DMS79 (cell line): ENCODE data around the gene MYO7A.

Experiments used
- DNase-seq: peaks from one replicate; lab custom pipeline; 2025; lab: John Stamatoyannopoulos, UW

MYO7A gene

DNA sequence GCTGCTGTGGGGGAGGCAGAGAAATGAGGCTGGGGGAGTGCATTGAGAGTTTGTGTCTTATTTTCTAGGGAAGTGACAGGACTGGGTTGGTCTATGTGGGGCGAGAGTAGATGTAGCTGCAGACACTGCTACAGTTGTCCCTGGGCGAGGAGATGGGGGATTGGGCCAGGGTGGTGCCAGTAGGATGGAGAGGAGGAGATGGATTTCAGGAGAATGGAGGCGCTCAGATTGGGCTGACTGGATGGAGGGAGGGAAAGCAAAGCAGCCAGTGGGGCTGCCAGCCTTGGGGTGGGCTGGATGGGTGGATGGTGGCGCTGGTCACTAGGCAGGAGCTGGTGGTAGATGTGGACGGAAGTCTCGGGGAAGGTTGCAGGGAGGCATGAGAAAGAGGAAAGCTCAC lies 16.1 kb upstream of the MYO7A start:
- no peak for DNase-seq

- no peak for DNase-seq
Observed at GRCh38 chr11:77112641-77113381, 15.2 kb upstream of the MYO7A start.

- DNase-seq, result no peak
Observed at GRCh38 chr11:77113382-77114088, 14.5 kb upstream of the MYO7A start.

GRCh38 chr11:77114089-77114463 lies 14.0 kb upstream of the MYO7A start:
- DNase-seq, result no peak

DNA sequence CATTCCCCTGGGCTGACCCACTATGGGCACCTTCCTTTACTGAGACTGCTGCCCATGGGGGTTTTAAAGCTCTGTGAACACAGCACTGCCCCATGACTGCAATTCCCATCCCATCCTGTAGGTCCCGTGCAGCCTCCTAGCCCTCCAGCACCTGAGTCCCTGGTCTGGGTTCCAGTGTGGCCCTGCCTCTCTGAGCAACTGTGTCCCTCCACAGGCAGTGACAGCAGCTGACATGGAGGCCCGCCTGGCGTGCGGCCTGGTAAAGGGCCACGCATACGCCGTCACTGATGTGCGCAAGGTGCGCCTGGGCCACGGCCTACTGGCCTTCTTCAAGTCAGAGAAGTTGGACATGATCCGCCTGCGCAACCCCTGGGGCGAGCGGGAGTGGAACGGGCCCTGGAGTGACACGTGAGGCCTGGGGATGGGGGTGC lies 12.8 kb upstream of the MYO7A start:
- no peak for DNase-seq

- no peak for DNase-seq
Observed at GRCh38 chr11:77115956-77116355, 12.1 kb upstream of the MYO7A start.

- no peak for DNase-seq
Observed at GRCh38 chr11:77117492-77117891, 10.6 kb upstream of the MYO7A start.

GRCh38 chr11:77118086-77118485 lies 10.0 kb upstream of the MYO7A start:
- DNase-seq, result no peak

GRCh38 chr11:77118971-77119370 lies 9.1 kb upstream of the MYO7A start:
- no peak for DNase-seq

GRCh38 chr11:77119531-77119936 lies 8.5 kb upstream of the MYO7A start:
- DNase-seq, result no peak

GRCh38 chr11:77120571-77120970 lies 7.5 kb upstream of the MYO7A start:
- no peak for DNase-seq

DNA sequence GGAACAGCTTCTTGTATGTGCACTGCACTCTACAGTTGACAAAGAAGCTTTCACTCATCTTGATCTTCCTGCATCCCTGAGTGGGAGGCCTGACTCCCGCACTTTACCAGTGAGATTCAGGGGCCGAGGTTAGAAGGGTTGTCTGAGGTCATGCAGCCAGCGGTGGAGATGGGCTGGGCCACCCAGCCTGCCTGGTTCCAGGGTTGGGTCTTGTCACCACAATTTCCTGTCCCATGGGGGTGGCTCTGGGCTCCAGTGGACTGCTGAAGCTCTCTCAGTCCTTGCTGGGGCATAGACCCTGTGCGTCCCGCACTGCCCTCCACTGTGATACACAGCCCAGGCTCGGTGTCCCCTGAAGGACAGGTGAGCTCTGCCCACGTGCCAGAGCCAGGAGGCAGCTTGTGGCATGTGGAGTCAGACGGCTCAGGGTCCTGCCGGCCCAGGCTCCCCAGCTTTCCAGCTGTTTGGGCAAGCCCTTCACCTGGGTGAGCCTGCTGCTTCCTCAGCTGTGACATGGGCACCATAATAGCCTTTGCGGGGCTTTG lies 6.9 kb upstream of the MYO7A start:
- no peak for DNase-seq

GRCh38 chr11:77121876-77122575 lies 6.0 kb upstream of the MYO7A start:
- no peak for DNase-seq

- no peak for DNase-seq
Observed at GRCh38 chr11:77122576-77123212, 5.4 kb upstream of the MYO7A start.

DNA sequence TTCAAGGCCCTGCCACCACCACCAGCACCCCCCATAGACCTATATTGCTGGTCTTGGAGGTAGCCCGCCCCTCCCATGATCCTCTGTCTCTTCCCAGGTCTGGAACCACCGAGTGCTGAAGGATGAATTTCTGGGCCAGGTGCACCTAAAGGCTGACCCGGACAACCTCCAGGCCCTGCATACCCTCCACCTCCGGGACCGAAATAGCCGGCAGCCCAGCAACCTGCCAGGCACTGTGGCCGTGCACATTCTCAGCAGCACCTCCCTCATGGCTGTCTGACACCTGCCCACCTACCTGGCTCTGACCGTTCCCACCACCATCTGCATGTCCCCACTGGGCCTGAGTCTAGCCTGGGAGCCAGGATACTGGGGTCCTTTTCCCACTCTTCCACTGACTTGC lies 4.5 kb upstream of the MYO7A start:
- DNase-seq, result no peak

DNA sequence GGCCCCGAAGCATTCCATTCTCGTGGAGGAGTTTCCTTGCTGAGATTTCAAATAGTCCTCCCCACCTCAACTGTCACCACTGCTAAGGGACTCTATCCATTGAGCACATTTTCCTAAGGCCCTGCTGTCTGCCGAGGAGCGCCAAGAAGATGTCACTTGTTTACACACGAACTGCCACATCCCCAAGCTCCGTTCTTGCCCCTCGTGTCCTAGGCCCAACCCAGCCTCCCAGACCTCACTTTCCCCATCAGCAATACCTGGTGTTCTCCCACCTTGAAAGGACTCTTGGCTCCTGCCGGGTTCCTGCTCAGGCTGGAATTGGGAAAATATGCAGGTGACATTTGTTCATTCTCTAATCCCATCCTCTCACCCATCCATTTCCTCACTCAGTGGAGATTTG lies 4.0 kb upstream of the MYO7A start:
- no peak for DNase-seq

GRCh38 chr11:77124488-77124887 lies 3.6 kb upstream of the MYO7A start:
- no peak for DNase-seq

GRCh38 chr11:77125191-77125590 lies 2.9 kb upstream of the MYO7A start:
- no peak for DNase-seq

DNA sequence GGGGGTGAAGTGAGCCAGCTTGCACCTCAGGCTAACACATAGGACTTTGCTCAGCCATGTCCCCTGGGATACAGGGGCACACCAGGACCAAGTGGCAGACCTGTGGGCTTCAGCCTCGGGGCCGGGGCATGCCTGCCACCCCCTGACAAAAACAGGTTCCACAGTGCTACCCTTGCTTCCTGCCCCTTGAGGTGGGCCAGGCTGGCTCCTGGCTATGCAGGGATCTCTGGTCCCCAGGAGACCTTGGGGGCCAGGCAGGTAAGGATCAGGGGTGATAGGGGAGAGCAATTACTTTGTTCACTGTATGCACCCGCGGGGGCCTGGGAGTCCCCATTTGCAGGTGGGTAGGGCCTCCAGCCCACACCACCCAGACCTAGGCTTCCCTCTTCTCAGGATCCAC lies 2.4 kb upstream of the MYO7A start:
- DNase-seq, result no peak

- no peak for DNase-seq
Observed at GRCh38 chr11:77126156-77126775, 1.8 kb upstream of the MYO7A start.

- peak; percentile 64 for DNase-seq
Observed at GRCh38 chr11:77126861-77127234, 1.2 kb upstream of the MYO7A start.
